Coronary artery (tissue), 2 donors: Measurements from ENCODE around the gene PSMC5.

ENCODE experiments used
- DNase-seq: peaks from one replicate; pipeline ENCODE4 v3.0.0-alpha.2; 2017; ENCODE audit warnings: low spot score
- H3K27ac ChIP-seq, 2 donors: fragments of 200-600 bp; sonication (generic); one replicate each; pipeline ENCODE4 v1.5.1; 2016 to 2019
- H3K4me3 ChIP-seq: fragments of 200-600 bp; sonication (generic); 2 replicates; pipeline ENCODE4 v1.5.1; 2016; ENCODE audit warnings: mild to moderate bottlenecking, moderate library complexity
- CTCF ChIP-seq: fragments of 200-600 bp; sonication (generic); IDR thresholded peaks from one replicate; pipeline ENCODE4 v1.5.1; 2019; ENCODE audit warnings: antibody characterized with exemption

PSMC5 gene

DNA sequence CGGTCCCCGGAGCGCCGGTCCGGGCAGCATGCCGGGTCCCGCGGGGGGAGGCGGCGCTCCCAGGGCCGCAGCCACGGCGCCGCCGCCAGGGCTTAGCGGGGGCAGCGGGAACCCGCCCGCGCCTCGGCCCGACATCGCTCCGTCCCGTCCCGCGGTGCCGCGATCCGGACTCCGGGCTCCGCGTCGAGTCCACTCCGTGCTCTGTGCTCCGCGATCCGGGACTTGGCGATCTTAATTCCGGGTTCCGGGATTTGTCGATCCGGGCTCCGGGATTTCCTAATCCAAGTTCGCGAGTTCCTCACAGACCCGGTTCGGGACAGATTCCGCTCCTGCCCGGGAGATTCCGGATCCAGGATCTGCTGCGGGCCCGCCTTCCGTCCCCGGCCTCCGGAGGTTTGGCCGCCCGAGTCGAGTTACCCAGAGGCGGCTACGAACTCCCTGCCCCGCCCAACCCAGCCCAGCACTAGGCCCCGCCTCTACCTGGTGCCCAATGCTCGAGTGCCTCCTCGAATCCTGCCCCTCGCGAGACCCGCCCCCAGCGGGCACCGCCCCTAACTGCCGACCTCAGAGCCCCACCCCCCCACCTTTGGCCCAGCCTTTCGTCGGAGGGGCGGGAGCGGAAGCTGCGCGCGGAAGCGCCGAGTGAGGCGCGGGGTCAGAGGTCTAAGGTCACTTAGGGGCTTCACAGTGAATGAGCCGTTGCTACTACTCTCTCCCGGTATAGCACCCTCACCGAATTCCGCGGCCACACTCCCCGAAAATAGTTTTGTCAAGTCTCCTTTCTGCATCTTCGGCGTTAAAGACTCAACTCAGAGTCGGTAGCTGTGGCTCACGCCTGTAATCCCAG, 15.5 kb downstream of the PSMC5 start, which contains the start of gene SMARCD2:
Gene SMARCD2, minus strand, starts transcription at position 146 of the 847 bp plus-strand sequence. Its CDS starts 11 bp downstream, at position 135.
- DNase-seq, result peak; percentile 100
- Histone ChIP-seq H3K27ac (peak within 1 kb of the TSS; percentile 93 to 95), H3K4me3 (peak within 1 kb of the TSS; percentile 89)
- TF ChIP-seq CTCF, result no peak

- Histone ChIP-seq H3K27ac (peak overlapping the region; percentile 93 to 95), H3K4me3 (peak overlapping the region; percentile 89)
- peak; percentile 82 for DNase-seq
Measured at GRCh38 chr17:63843387-63843888, 16.2 kb downstream of the PSMC5 start.

GRCh38 chr17:63843910-63844677, 16.9 kb downstream of the PSMC5 start:
- TF ChIP-seq CTCF, result no peak
- peak overlapping the region; percentile 89 for H3K4me3 ChIP-seq
- DNase-seq, result no peak
- peak overlapping the region; percentile 93 to 95 for H3K27ac ChIP-seq

- TF ChIP-seq CTCF, result no peak
Measured at GRCh38 chr17:63845509-63845908, 18.3 kb downstream of the PSMC5 start.

DNA sequence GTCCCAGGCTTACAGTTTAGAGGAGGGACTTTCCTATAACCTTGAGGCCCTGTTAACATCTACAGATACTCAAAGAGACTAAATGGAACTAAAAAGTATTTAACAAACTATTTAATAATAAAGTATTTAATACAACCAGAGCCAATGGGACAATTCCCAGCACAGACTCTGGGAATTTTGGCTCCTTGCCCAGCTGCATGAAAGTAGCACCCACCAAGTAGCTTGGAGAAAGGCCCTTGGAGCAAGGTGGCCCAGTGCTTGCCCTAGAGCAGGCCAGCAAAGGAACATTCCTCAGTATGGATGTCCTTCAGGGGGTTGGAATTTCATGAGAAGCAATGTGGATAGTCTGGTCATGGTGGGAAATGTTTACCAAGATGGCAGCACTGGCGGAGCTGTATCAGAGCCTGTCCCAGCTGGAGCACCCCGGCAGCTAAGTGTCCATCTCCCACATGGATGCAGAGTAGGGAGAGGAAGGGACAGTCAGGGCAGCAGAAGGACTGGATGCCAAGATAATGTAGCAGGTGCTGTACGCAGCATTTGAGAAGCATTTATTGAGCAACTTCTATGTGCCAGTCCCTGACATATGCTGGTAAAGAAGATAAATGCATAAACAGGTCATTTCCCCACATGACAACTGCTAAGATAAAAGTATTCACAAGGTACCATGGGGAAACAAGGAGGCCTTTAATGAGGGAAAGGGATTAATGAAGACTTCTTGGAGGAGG, 20.5 kb downstream of the PSMC5 start:
- no peak for TF ChIP-seq CTCF

More at GRCh38 chr17:63845509-63845908, 18.3 kb downstream of the PSMC5 start:
- no peak for DNase-seq
- Histone ChIP-seq H3K27ac (no peak overlapping the region), H3K4me3 (no peak overlapping the region)

DNA sequence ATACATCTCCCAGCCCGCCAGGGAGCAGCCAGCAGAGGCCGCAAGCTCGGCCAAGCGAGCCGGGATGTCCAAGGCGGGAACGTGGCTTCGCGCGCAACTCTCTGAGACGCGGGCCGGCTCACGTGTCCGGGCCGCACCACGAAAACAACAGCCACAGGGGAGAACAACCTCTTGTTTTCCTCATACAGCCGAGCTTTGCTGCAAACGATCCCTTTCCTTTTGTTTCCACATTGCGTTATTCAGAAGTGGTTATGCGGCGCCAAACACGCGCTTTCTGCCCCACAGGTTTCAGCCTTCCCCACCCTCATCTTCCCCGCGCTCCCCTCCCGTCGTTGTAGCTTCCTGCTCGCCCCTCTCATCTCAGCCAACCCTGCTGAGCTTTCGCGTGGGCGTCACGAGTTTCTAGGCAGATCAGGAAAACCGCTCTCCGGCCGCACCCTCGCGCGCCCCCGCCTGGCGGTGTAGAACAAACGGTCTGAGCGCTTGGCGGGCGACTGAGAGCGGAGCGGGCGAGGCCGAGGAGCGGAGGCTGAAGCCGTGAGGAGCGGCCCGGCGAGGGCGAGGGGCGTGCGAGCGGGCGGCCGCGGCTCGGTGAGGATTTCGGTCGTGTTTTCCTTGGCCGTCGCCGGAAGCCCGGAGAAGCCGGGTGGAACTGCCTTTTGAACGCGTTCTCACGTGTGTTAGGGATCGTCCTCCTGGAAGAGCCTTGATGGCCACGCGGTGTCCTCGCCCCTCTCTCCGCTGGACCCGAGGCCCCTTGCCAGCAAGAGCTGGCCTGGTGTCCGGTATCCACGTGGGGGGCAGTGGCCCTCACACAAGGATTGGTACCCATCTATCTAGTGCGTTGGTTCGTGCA, 21.8 kb downstream of the PSMC5 start:
- peak; percentile 25 for TF ChIP-seq CTCF
- H3K27ac ChIP-seq, result peak overlapping the region in 1 of 2 donors; percentile 68
- peak overlapping the region; percentile 67 for H3K4me3 ChIP-seq
- peak; percentile 93 for DNase-seq

More for the DNA sequence above, 20.5 kb downstream of the PSMC5 start:
- no peak for DNase-seq
- H3K4me3 ChIP-seq, result no peak overlapping the region
- H3K27ac ChIP-seq, result no peak overlapping the region
